Activated CD8-positive, alpha-beta memory T cell treated with anti-CD3 and anti-CD28 coated beads for 24 hours (primary cell): Measurements from ENCODE around the gene MFAP2.

Experiments
- DNase-seq: peaks from one replicate; pipeline ENCODE4 v3.0.0-alpha.2; 2020

The MFAP2 gene

GRCh38 chr1:16926491-16927073, 53.8 kb downstream of the MFAP2 start:
- DNase-seq = no peak

- DNase-seq = no peak
Observed at GRCh38 chr1:16925635-16926490, 54.6 kb downstream of the MFAP2 start.

- DNase-seq = no peak
Observed at GRCh38 chr1:16924919-16925477, 55.4 kb downstream of the MFAP2 start.
